ENCODE data around the gene ATP5F1D.

ATP5F1D gene

DNA sequence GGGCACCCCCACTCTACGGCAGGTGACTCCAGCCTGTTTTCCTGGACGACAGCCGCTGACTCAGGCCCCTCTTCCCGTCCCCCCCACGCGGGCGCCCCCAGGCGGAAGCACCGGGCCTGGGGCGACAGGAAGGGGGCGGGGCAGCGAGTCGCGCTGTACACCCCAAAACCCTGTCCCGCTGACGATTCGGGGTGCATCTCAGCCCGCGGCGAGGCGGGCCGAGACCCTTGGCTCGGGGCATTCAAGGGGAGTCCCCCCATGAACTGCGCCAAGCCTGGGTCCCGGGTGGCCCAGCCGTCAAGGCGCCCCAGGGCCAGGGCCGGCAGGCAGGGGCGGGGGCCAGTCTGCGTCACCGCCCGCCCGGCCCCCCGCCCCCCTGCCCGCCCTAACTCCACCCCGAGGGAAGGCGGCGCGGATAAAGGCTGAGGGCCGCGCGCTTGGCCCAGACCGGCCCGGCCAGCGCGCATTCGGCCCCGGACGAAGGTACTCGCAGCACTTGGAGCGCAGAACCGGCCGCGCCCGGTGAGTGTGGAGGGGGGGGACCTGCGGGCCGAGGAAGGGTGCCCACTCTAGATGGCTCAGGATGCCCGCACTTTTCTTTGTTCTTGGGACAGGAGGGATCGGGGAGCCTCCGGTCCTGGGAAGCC lies 6.7 kb downstream of the ATP5F1D start, which contains the start of gene MIDN:
TSS of gene MIDN (plus strand) at position 445 of the 647 bp plus-strand sequence. CDS start 1,714 bp downstream, outside the sequence.
- DNase-seq (ENCODE audit: low read depth): no peak

DNA sequence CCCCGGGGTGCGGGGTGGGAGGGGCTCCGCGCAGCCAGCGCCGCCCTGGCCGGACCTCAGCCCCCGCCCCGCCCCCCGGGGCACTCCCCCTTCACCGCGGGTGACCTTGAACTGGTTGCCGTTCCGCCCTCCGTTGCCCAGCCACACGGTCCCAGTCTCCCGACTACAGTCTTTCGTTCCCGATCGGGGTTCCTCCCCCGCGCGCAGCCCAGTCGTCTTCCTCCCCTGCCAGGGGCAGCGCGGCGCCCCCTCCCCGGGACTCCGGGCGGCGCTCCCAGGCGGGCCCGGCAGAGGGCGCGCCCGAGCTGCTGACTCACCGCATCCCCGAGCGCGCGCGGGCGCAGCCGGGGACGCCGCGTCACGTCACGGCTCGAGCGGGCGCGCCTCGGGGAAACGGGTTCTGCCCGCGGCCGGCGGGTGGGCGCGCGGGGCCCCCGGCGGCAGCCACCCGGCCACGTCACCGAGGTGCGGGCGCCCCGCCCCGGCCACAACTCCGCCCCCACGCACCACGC lies 7.3 kb downstream of the ATP5F1D start:
- no peak for DNase-seq (ENCODE audit: low read depth)

DNA sequence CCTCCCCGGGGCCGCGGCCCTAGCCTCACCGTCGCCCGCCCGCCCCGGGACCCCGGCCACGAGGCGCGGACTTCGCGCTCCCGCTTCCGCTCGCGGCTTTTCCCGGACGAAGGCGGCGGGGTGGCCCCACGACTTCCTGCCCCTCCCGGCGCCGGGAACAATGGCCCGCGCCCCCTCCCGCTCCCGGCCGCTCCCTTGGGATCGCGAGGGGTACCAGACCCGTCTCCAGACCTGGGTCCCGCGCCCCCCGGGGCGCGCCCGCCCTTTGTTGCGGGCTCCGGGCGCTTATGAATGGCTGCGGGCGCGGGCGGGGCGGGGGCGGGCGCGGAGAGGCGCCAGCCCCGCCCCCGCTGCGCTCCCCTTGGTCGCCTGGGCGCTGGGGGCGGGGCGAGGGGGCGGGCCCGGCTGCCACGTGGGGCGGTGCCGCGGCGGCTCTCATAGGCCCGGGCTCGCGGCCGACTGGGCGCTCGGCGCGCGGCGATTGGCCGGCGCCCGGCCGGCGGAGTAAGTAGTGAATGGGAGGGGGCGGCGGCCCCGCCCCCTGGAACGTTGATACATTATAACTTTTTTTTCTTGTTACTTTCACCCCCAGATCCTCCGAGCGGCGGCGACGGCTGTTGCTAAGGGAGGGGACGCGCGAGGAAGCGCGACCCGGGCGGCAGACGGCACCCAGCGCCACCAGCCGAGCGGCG lies 7.9 kb downstream of the ATP5F1D start:
- no peak for DNase-seq (ENCODE audit: low read depth)

DNA sequence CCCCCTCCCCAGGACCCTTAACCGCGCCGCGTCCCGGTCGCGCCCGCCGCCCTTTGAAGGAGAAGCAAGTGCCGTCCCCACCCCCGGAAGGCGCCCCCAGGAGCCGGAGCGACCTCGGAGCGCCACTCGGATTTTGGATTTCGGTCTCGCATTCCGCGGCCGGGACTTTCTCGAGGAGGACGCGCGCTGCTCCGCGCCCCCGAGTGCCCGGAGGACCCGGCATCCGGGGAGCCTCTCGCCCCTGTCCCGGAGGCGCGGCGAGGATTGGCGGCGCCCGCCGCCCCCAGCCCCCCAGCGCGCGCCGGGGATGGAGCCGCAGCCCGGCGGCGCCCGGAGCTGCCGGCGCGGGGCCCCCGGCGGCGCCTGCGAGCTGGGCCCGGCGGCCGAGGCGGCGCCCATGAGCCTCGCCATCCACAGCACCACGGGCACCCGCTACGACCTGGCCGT lies 8.5 kb downstream of the ATP5F1D start:
- DNase-seq (ENCODE audit: low read depth): no peak

DNA sequence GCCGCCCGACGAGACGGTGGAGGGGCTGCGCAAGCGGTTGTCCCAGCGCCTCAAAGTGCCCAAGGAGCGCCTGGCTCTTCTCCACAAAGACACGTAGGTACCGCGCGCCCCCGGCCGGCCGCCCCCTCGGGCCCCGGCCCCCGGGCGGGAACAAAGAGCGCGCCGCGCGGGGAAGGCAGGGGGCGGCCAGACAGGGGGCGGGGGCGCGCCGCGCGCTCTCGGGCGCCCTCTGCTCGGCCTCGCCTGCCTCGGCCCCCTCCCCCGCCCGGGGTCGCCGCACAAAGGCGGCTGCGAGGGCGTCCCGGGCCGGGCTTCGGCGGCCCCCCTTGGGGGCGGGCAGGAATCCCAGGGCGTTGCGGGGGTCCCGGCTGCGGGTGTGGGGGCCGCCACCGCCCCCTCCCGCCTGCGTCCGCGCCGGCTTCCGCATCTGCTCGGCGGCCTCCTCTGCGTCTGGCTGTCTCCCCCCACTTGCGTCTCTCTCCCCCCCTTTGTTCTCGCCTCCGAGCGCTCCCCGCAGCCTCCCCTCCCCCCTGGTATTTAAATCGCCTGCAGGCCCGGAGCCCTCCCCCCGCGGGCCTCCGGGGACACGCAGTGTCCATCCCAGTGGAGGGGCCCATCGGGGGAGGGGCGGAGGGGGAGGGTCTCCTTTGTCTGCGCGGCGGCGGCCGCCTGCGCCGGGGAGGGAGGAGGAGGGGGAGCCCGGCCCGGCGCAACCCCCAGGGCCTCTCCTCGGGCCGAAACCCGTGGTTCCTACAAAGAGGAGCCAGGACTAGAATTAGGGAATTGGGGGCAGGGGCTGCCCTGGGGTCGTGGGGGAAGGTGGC lies 9.1 kb downstream of the ATP5F1D start:
- no peak for DNase-seq (ENCODE audit: low read depth)

DNA sequence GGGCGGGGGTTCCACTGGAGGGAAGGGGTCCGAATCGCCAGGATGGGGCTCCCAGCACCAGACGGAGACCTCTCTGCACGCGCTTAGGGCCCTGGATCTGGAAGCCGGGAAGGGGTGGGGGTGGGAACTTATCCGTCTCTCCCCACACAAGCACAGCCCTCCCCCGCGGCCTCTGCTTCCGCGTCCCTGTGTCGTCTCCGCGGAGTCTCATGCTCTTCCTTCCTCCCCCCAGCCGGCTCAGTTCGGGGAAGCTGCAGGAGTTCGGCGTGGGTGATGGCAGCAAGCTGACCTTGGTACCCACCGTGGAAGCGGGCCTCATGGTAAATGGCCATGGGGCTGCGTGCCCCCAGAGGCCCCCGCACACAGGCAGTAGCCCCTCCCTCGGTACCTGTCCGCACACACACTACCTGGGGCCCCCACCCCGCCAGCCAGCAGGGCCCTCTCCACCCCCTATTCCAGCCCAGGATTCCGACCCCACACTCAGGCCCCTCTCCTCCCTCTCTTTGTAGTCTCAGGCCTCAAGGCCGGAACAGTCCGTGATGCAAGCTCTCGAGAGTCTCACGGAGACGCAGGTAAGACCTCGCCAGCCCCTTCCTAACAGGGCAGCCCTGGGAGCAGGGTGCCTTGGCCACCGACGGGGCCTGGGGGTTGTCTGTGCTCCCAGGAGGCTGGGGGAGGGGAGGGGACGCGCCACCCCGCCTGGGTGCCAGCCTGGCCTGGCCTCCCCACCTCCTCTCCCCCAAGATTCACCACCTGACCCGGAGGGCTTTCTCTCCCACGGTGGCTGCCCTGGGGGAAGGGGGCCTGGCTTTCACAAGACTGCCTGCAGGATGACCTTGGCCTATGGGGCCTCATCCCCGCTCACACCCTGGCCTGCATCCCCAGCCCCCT lies 10.0 kb downstream of the ATP5F1D start:
- DNase-seq (ENCODE audit: low read depth): no peak

DNA sequence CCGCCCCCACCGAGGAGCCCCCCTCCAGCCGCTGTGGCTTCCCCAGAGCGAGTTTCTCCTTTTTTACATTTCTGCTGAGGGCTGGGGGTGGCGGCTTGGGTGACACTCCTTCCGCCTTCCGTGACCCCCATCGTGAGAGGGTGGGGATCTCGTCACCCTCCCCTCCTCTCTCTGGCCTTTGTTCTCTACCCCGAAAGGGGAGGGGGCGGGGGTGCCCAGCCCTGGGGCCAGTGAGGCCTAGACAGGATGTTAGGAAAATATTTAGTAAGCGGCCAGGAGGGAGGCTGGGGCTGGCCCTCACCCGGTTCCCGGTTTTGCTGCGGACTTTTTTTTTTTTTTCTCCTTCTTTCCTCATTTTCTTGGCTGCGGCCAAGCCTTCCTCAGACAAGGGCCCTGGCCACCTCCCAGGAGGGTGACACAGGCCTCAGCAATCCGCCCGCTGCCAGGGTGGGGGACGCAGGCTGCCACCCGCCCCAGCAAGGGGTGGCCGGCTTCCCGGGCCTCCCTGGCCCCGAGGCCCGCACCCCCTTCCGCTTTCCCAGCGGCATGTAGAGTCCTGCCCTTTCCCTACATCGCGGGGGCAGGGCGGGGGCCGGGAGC lies 10.8 kb downstream of the ATP5F1D start:
- DNase-seq (ENCODE audit: low read depth): no peak

DNA sequence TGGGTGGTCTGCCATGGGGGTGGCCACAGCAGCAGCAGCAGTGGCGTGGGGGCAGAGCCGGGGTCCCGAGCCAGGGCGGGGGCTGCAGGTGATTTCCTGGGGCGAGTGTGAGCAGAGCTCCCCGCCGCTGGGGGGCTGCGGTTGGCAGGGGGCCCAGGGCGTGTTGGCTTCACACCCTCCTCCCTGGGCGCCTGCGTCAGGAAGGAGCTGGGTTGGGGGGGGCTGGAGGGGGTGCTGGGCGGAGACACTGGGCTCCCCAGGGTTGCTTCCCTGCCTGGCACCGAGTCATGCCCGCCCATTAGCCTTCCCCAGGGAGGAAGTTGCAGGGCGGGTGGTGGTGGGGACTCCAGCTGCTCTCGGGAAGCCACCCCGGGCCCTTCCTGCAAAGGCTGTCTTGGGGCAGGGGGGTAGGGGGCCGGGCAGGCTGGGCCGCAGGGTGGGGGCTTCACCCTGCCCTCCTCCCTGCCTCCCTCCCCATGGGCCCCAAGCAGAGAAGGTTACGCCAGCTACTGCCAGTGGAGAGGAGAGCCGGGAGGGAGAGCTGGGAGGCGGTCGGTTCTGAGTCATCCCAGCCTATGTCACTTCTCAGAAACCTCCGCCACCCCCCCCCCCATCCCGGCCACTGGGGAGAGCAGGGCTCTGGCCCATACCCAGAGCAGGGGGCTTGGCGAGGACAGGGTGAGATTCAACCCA lies 11.4 kb downstream of the ATP5F1D start:
- DNase-seq (ENCODE audit: low read depth): no peak

DNA sequence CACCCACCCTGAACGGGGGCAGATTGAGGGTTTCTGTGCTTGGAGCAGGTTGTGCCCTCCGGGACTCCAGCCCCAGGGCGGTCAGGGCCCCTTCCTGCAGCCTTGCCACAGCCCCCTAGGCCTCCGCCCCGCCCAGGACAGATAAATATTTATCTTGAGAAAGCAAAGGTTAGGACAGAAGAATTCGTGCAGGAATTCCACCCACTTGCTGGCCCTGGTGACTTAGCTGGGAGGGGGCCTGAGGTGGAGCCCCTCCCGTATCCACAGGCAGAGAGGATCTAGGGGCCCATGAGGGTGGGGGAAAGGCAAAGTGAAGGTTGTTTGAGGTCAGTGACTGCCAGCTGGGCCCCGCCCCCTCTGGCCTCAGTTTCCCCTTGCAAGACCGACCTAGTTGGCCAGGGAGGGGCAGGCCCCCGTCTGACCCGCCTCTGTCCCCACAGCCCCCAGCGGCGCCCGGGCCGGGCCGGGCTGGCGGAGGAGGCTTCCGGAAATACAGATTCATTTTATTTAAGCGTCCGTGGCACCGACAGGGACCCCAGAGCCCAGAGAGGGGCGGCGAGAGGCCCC lies 12.0 kb downstream of the ATP5F1D start:
- DNase-seq (ENCODE audit: low read depth): no peak

DNA sequence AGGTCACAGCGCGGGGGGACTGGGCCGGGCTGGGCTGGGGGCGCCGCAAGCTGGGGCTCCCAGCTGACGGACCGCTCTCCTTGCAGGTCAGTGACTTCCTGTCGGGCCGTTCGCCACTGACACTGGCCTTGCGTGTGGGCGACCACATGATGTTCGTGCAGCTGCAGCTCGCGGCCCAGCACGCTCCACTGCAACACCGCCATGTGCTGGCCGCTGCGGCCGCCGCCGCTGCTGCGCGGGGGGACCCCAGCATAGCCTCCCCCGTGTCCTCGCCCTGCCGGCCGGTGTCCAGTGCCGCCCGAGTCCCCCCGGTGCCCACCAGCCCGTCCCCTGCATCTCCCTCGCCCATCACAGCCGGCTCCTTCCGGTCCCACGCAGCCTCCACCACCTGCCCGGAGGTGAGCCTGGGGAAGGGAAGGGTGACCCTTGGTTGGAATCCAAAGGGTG lies 12.6 kb downstream of the ATP5F1D start:
- no peak for DNase-seq (ENCODE audit: low read depth)

DNA sequence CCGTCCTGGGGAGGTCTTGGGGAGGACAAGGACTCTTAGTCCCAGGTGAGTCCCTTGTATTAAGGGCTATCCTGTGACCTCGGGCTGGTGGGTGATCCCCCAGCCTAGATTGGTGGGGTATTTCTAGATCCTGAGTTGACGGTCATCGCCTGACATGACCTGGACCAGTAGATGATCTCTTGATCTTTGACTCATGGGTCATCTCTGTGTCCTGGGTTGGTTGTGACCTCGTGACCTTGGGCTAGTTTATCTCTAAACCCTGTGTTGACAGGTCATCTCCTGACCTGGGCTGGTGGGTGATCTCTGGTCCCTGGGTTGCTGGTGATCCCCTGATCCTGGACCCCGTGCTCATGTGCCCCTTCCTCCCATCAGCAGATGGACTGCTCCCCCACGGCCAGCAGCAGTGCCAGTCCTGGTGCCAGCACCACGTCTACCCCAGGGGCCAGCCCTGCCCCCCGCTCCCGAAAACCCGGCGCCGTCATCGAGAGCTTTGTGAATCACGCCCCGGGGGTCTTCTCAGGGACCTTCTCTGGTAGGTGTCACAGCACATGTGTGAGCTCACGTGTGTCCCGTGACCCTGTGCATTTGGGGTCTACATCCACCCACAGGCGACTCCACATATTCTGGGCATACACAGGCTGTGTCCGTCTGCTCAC lies 13.1 kb downstream of the ATP5F1D start:
- DNase-seq (ENCODE audit: low read depth): no peak

DNA sequence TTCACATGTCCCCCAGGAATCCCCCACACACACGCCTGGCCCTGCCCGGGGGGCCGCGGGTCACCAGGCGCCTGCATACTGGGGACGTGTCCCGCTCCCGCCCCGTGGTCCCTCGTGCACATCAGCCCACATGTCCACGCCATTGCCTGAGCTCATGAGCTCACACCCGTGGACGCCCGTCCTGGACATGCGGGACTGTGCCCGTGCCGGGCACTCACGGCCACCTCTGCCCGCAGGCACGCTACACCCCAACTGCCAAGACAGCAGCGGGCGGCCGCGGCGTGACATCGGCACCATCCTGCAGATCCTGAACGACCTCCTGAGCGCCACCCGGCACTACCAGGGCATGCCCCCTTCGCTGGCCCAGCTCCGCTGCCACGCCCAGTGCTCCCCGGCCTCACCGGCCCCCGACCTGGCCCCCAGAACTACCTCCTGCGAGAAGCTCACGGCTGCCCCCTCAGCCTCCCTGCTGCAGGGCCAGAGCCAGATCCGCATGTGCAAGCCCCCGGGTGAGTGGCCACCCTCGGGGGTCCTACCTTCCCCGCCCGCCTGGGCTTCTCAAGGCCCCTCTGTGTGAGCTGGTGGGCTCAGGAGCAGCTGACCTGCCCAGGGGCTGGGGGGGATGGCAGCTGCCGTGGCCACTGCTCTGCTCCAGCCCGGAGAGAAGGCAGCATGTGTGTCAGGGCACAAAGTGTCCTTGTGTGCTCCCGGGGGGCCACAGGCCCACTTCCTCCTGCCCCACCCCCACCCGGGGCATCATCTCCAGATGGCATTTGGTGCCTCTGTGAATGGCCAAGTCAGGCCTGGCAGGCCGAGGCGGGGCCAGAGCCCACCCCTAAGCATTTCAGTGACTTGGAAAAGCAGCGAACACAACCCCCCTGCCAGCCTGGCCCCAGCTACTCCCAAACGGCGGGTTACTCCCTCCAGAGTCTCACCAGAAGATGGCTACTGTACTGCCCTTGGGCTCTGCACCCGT lies 13.9 kb downstream of the ATP5F1D start:
- no peak for DNase-seq (ENCODE audit: low read depth)

DNA sequence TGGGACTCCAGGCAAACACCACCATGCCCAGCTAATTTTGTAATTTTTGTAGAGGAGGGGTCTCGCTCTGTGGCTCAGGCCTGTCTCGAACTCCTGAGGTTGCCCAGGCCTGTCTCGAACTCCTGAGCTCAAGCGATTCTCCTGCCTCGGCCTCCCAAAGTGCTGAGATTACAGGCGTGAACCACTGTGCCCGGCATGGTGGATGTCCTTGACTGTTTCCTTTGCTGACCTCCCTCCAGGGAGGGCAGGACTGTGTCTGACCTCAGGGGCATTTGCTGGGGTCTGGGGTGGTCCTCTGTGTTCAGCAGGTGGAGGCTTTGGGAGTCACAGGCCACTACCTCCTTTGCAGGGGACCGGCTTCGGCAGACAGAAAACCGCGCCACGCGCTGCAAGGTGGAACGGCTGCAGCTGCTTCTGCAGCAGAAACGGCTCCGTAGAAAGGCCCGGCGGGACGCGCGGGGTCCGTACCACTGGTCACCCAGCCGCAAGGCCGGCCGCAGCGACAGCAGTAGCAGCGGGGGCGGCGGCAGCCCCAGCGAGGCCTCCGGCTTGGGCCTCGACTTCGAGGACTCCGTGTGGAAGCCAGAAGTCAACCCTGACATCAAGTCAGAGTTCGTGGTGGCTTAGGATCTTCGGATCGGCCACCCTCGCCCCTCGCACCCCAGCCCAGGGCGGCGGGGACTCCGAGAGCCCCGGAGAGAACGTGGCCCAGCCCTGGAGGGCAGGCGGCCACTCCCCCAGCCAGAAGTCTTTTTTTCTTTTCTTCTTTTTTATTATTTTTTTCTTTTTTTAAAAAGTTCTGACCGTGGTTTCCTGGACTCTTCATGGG lies 15.3 kb downstream of the ATP5F1D start:
- no peak for DNase-seq (ENCODE audit: low read depth)

DNA sequence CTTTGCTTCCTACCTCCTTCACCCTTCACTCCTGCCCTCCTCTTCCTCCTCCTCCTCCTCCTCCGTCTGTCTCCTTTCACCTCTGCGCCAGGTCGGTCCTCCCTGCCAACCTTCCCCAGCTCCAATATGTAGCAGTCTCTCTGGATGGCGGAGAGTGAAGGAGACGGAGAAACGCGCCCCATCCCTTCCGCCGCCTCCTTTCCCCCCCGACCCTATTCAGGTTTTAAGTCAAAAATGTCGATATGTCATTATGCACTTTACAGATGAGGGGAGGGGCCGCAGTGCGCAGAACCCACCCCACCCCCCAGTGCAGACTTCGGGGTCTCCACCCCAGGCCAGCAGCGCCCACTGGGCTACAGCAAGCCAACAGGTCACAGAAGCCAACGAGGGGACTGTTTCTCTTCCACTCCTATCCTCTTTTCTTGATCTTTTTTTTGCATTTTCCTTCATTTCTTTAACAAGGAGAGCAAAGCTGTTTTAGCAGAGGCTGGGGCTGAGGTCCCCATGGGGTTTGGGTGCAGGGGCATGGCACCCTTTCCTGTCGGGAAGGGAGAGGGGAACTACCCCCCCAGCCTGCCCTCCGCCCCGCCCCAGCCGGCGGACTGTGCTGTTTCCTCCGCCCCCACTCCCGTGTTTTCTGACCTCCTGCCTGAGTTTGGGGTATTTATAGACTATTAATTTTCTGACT lies 16.1 kb downstream of the ATP5F1D start:
- DNase-seq (ENCODE audit: low read depth): no peak

DNA sequence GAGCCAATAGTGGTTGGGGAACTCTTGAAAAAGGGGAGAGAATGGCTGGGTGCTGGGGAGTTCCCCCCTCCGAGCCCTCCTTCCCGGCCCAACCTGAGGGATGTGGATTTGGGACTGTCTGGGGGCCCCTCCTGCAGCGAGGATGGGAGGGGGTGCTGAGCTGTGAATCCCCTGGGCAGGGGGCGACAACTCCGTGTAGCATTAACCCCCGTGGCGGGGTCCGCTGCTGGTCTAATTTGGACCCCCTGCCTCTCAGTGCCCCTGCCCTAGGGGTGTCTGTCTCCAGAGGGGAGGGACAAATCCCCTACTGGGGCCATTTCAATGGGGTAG lies 16.6 kb downstream of the ATP5F1D start:
- DNase-seq (ENCODE audit: low read depth): no peak

DNA sequence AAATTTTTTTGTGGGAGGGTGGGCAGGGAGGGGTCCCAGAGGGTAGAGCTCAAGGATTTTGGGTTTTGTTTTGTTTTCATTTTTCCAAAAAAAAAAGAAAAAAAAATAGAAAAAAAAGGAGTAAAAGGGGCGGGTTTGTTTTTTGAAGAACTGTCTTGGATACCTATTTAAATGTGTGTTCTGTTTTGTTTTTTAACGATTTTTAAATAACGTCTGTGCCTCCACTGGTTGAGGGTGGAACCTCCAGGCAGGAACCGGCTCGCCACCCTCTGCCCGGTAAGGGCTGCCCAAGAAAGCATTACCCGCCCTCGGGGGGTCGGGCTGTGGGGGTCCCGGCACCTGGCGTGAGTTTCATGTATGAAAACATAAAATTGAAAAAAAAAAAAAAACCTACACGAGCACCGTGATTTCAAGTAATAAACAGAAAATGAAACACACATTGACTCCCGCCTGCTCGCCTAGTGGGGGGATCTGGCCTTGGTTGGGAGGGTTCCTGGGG lies 17.2 kb downstream of the ATP5F1D start:
- no peak for DNase-seq (ENCODE audit: low read depth)
